ENCODE measurements around the gene RAD54L.
"Not testable (repeated sequence)": the region's sequence is repeated elsewhere in the genome, so short reads cannot be mapped to it uniquely, and the experiment has no call there.

Gene RAD54L

GRCh38 chr1:46211051-46211450, 36.5 kb upstream of the RAD54L start:
- Histone ChIP-seq H3K4me3 (ENCODE audit: low read depth in 1 of 5, low read length in 5 of 5) (no peak overlapping the region), H3K27me3 (ENCODE audit: control insufficient read depth in 5 of 5, insufficient read depth in 4 of 5, low read length in 5 of 5) (no peaks in the 10 kb centered on the region), H3K9ac (ENCODE audit: low read length in 5 of 5) (no peak overlapping the region), H3K36me3 (ENCODE audit: control insufficient read depth in 5 of 5, insufficient read depth in 5 of 5, low read length in 5 of 5) (no peaks in the 10 kb centered on the region), H3K4me1 (ENCODE audit: control insufficient read depth in 5 of 5, insufficient read depth in 5 of 5, low read length in 5 of 5) (no peaks in the 10 kb centered on the region), H3K27ac (ENCODE audit: low read depth, low read length) (no peak overlapping the region), H3K9me3 (ENCODE audit: control insufficient read depth in 5 of 5, low read length in 5 of 5) (no peaks in the 10 kb centered on the region)

- Histone ChIP-seq H3K9me3 (ENCODE audit: control insufficient read depth in 5 of 5, low read length in 5 of 5) (no peaks in the 10 kb centered on the region), H3K9ac (ENCODE audit: low read length in 5 of 5) (no peak overlapping the region), H3K27ac (ENCODE audit: low read depth, low read length) (no peak overlapping the region), H3K27me3 (ENCODE audit: control insufficient read depth in 5 of 5, insufficient read depth in 4 of 5, low read length in 5 of 5) (no peaks in the 10 kb centered on the region), H3K4me1 (ENCODE audit: control insufficient read depth in 5 of 5, insufficient read depth in 5 of 5, low read length in 5 of 5) (no peaks in the 10 kb centered on the region), H3K36me3 (ENCODE audit: control insufficient read depth in 5 of 5, insufficient read depth in 5 of 5, low read length in 5 of 5) (no peaks in the 10 kb centered on the region), H3K4me3 (ENCODE audit: low read depth in 1 of 5, low read length in 5 of 5) (no peak overlapping the region)
Observed at GRCh38 chr1:46215504-46215903, 32.1 kb upstream of the RAD54L start.

GRCh38 chr1:46218443-46218842, 29.1 kb upstream of the RAD54L start:
- Histone ChIP-seq H3K9me3 (ENCODE audit: control insufficient read depth in 5 of 5, low read length in 5 of 5) (no peaks in the 10 kb centered on the region), H3K27ac (ENCODE audit: low read depth, low read length) (no peak overlapping the region), H3K36me3 (ENCODE audit: control insufficient read depth in 5 of 5, insufficient read depth in 5 of 5, low read length in 5 of 5) (no peaks in the 10 kb centered on the region), H3K4me3 (ENCODE audit: low read depth in 1 of 5, low read length in 5 of 5) (no peak overlapping the region), H3K4me1 (ENCODE audit: control insufficient read depth in 5 of 5, insufficient read depth in 5 of 5, low read length in 5 of 5) (peaks cover 0 to under 1% (median 0%) of the 10 kb centered on the region in 5 donors), H3K27me3 (ENCODE audit: control insufficient read depth in 5 of 5, insufficient read depth in 4 of 5, low read length in 5 of 5) (no peaks in the 10 kb centered on the region), H3K9ac (ENCODE audit: low read length in 5 of 5) (no peak overlapping the region)

- Histone ChIP-seq H3K27ac (ENCODE audit: low read depth, low read length) (no peak overlapping the region), H3K4me1 (ENCODE audit: control insufficient read depth in 5 of 5, insufficient read depth in 5 of 5, low read length in 5 of 5) (peaks cover 0 to 4% (median 3%) of the 10 kb centered on the region in 5 donors), H3K9ac (ENCODE audit: low read length in 5 of 5) (no peak overlapping the region), H3K36me3 (ENCODE audit: control insufficient read depth in 5 of 5, insufficient read depth in 5 of 5, low read length in 5 of 5) (no peaks in the 10 kb centered on the region), H3K9me3 (ENCODE audit: control insufficient read depth in 5 of 5, low read length in 5 of 5) (no peaks in the 10 kb centered on the region), H3K27me3 (ENCODE audit: control insufficient read depth in 5 of 5, insufficient read depth in 4 of 5, low read length in 5 of 5) (no peaks in the 10 kb centered on the region), H3K4me3 (ENCODE audit: low read depth in 1 of 5, low read length in 5 of 5) (no peak overlapping the region)
Observed at GRCh38 chr1:46219551-46220520, 27.7 kb upstream of the RAD54L start.

GRCh38 chr1:46220808-46221207, 26.8 kb upstream of the RAD54L start:
- no peak overlapping the region for H3K27ac ChIP-seq (ENCODE audit: low read depth, low read length)
- H3K9me3 ChIP-seq (ENCODE audit: control insufficient read depth in 5 of 5, low read length in 5 of 5), result no peaks in the 10 kb centered on the region
- no peaks in the 10 kb centered on the region for H3K36me3 ChIP-seq (ENCODE audit: control insufficient read depth in 5 of 5, insufficient read depth in 5 of 5, low read length in 5 of 5)
- H3K4me3 ChIP-seq (ENCODE audit: low read depth in 1 of 5, low read length in 5 of 5), result no peak overlapping the region
- H3K9ac ChIP-seq (ENCODE audit: low read length in 5 of 5), result no peak overlapping the region
- peaks cover 0 to 4% (median 3%) of the 10 kb centered on the region in 5 donors for H3K4me1 ChIP-seq (ENCODE audit: control insufficient read depth in 5 of 5, insufficient read depth in 5 of 5, low read length in 5 of 5)
- no peaks in the 10 kb centered on the region for H3K27me3 ChIP-seq (ENCODE audit: control insufficient read depth in 5 of 5, insufficient read depth in 4 of 5, low read length in 5 of 5)

- H3K9ac ChIP-seq (ENCODE audit: low read length in 5 of 5), result no peak overlapping the region
- peaks cover 0 to 4% (median 3%) of the 10 kb centered on the region in 5 donors for H3K4me1 ChIP-seq (ENCODE audit: control insufficient read depth in 5 of 5, insufficient read depth in 5 of 5, low read length in 5 of 5)
- no peak overlapping the region for H3K4me3 ChIP-seq (ENCODE audit: low read depth in 1 of 5, low read length in 5 of 5)
- no peaks in the 10 kb centered on the region for H3K36me3 ChIP-seq (ENCODE audit: control insufficient read depth in 5 of 5, insufficient read depth in 5 of 5, low read length in 5 of 5)
- no peak overlapping the region for H3K27ac ChIP-seq (ENCODE audit: low read depth, low read length)
- H3K27me3 ChIP-seq (ENCODE audit: control insufficient read depth in 5 of 5, insufficient read depth in 4 of 5, low read length in 5 of 5), result no peaks in the 10 kb centered on the region
- no peaks in the 10 kb centered on the region for H3K9me3 ChIP-seq (ENCODE audit: control insufficient read depth in 5 of 5, low read length in 5 of 5)
Observed at GRCh38 chr1:46221749-46222148, 25.8 kb upstream of the RAD54L start.

- H3K9ac ChIP-seq (ENCODE audit: low read length in 5 of 5); H3K27me3 ChIP-seq (ENCODE audit: control insufficient read depth in 5 of 5, insufficient read depth in 4 of 5, low read length in 5 of 5); H3K27ac ChIP-seq (ENCODE audit: low read depth, low read length); H3K36me3 ChIP-seq (ENCODE audit: control insufficient read depth in 5 of 5, insufficient read depth in 5 of 5, low read length in 5 of 5); H3K4me3 ChIP-seq (ENCODE audit: low read depth in 1 of 5, low read length in 5 of 5); H3K4me1 ChIP-seq (ENCODE audit: control insufficient read depth in 5 of 5, insufficient read depth in 5 of 5, low read length in 5 of 5); H3K9me3 ChIP-seq (ENCODE audit: control insufficient read depth in 5 of 5, low read length in 5 of 5): not testable (repeated sequence)
Observed at GRCh38 chr1:46223055-46223454, 24.5 kb upstream of the RAD54L start.

- Histone ChIP-seq H3K36me3 (ENCODE audit: control insufficient read depth in 5 of 5, insufficient read depth in 5 of 5, low read length in 5 of 5) (no peaks in the 10 kb centered on the region), H3K27me3 (ENCODE audit: control insufficient read depth in 5 of 5, insufficient read depth in 4 of 5, low read length in 5 of 5) (no peaks in the 10 kb centered on the region), H3K27ac (ENCODE audit: low read depth, low read length) (no peak overlapping the region), H3K4me1 (ENCODE audit: control insufficient read depth in 5 of 5, insufficient read depth in 5 of 5, low read length in 5 of 5) (peaks cover 0 to 4% (median 3%) of the 10 kb centered on the region in 5 donors), H3K9me3 (ENCODE audit: control insufficient read depth in 5 of 5, low read length in 5 of 5) (no peaks in the 10 kb centered on the region), H3K4me3 (ENCODE audit: low read depth in 1 of 5, low read length in 5 of 5) (no peak overlapping the region), H3K9ac (ENCODE audit: low read length in 5 of 5) (no peak overlapping the region)
Observed at GRCh38 chr1:46223472-46223943, 24.1 kb upstream of the RAD54L start.

- no peaks in the 10 kb centered on the region for H3K27me3 ChIP-seq (ENCODE audit: control insufficient read depth in 5 of 5, insufficient read depth in 4 of 5, low read length in 5 of 5)
- peaks cover 0 to 4% (median 3%) of the 10 kb centered on the region in 5 donors for H3K4me1 ChIP-seq (ENCODE audit: control insufficient read depth in 5 of 5, insufficient read depth in 5 of 5, low read length in 5 of 5)
- H3K36me3 ChIP-seq (ENCODE audit: control insufficient read depth in 5 of 5, insufficient read depth in 5 of 5, low read length in 5 of 5), result no peaks in the 10 kb centered on the region
- H3K4me3 ChIP-seq (ENCODE audit: low read depth in 1 of 5, low read length in 5 of 5), result no peak overlapping the region
- no peak overlapping the region for H3K9ac ChIP-seq (ENCODE audit: low read length in 5 of 5)
- no peak overlapping the region for H3K27ac ChIP-seq (ENCODE audit: low read depth, low read length)
- H3K9me3 ChIP-seq (ENCODE audit: control insufficient read depth in 5 of 5, low read length in 5 of 5), result no peaks in the 10 kb centered on the region
Observed at GRCh38 chr1:46224966-46225365, 22.6 kb upstream of the RAD54L start.

GRCh38 chr1:46231231-46231630, 16.3 kb upstream of the RAD54L start:
- not testable (repeated sequence) for H3K36me3 ChIP-seq (ENCODE audit: control insufficient read depth in 5 of 5, insufficient read depth in 5 of 5, low read length in 5 of 5); H3K9me3 ChIP-seq (ENCODE audit: control insufficient read depth in 5 of 5, low read length in 5 of 5); H3K27me3 ChIP-seq (ENCODE audit: control insufficient read depth in 5 of 5, insufficient read depth in 4 of 5, low read length in 5 of 5); H3K4me3 ChIP-seq (ENCODE audit: low read depth in 1 of 5, low read length in 5 of 5); H3K9ac ChIP-seq (ENCODE audit: low read length in 5 of 5); H3K4me1 ChIP-seq (ENCODE audit: control insufficient read depth in 5 of 5, insufficient read depth in 5 of 5, low read length in 5 of 5); H3K27ac ChIP-seq (ENCODE audit: low read depth, low read length)
